IMR-90 (cell line): ENCODE data around the gene KLHL8. TPM values are rescaled to one million over a fixed set of nuclear protein-coding genes. Genes with fewer than 3 reads are reported as not detected.

Source experiments
- ATAC-seq: fragments of 200-7000 bp; cut with Tn5 transposase; 2 replicates; pipeline ENCODE4 v1.9.1; 2020; ENCODE audit warnings: low read depth, mild to moderate bottlenecking, moderate library complexity
- BruUV-seq: library from RNA; stranded (reverse); fragments of 400-500 nt; replicated peaks from 2 replicates; lab custom pipeline; 2021; lab: Mats Ljungman, UMichigan
- CTCF ChIA-PET: fragments of 300-600 bp; formaldehyde crosslinking; extraction: SDS; loops from one replicate; lab custom pipeline; 2021; ENCODE audit warnings: antibody characterized with exemption; lab: Yijun Ruan, JAX
- POLR2A ChIA-PET: fragments of 300-600 bp; sonication (Branson Sonifier 250); formaldehyde crosslinking; loops from one replicate; lab custom pipeline; 2022; ENCODE audit warnings: antibody characterized with exemption; ENCODE audit not compliant: unreplicated experiment; lab: Charles Lee
- DNase-seq: peaks from one replicate; pipeline ENCODE4 v3.0.0; 2013
- H2AFZ ChIP-seq: replicated peaks from 2 replicates; pipeline ENCODE3; 2013; ENCODE audit warnings: low read length, mild to moderate bottlenecking; ENCODE audit not compliant: poor library complexity
- H2AK5ac ChIP-seq: 2 replicates; pipeline ENCODE4 v1.6.1; 2013; ENCODE audit warnings: low read depth, low read length, inconsistent platforms
- H2AK9ac ChIP-seq: replicated peaks from 2 replicates; pipeline ENCODE3; 2013; ENCODE audit warnings: mild to moderate bottlenecking, low read depth, low read length, moderate library complexity; ENCODE audit not compliant: poor library complexity
- H2BK120ac ChIP-seq: 2 replicates; pipeline ENCODE4 v1.6.1; 2013; ENCODE audit warnings: low read depth, low read length, inconsistent platforms
- H2BK15ac ChIP-seq: 3 replicates; pipeline ENCODE4 v1.6.1; 2013; ENCODE audit warnings: low read depth, low read length, inconsistent platforms
- H2BK20ac ChIP-seq: 2 replicates; pipeline ENCODE4 v1.6.1; 2013; ENCODE audit warnings: low read depth, mild to moderate bottlenecking, inconsistent platforms, low read length, moderate library complexity
- H2BK5ac ChIP-seq: 2 replicates; pipeline ENCODE4 v1.6.1; 2013; ENCODE audit warnings: mild to moderate bottlenecking, low read depth, low read length, inconsistent platforms; ENCODE audit not compliant: poor library complexity, severe bottlenecking
- H3K14ac ChIP-seq: replicated peaks from 2 replicates; pipeline ENCODE4 v1.6.1; 2013; ENCODE audit warnings: low read depth, low read length, inconsistent platforms
- H3K18ac ChIP-seq: 2 replicates; pipeline ENCODE4 v1.6.1; 2013; ENCODE audit warnings: low read depth, low read length, control low read depth
- H3K23ac ChIP-seq: 2 replicates; pipeline ENCODE4 v1.6.1; 2013; ENCODE audit warnings: low read depth, low read length, inconsistent platforms
- H3K27ac ChIP-seq: 2 replicates; pipeline ENCODE4 v1.5.1; 2013; ENCODE audit warnings: mild to moderate bottlenecking, control low read depth, low read length; ENCODE audit not compliant: insufficient read depth
- H3K27me3 ChIP-seq: 2 replicates; pipeline ENCODE4 v1.6.1; 2013; ENCODE audit warnings: low read length; ENCODE audit not compliant: control insufficient read depth, insufficient read depth
- H3K36me3 ChIP-seq: 2 replicates; pipeline ENCODE4 v1.6.1; 2013; ENCODE audit warnings: low read length, mixed read lengths; ENCODE audit not compliant: control insufficient read depth, insufficient read depth
- H3K4ac ChIP-seq: 2 replicates; pipeline ENCODE4 v1.6.1; 2013; ENCODE audit warnings: low read depth, low read length, inconsistent platforms
- H3K4me1 ChIP-seq: 2 replicates; pipeline ENCODE4 v1.6.1; 2013; ENCODE audit warnings: low read length, mixed read lengths; ENCODE audit not compliant: control insufficient read depth, insufficient read depth
- H3K4me2 ChIP-seq: 2 replicates; pipeline ENCODE4 v1.6.1; 2013; ENCODE audit warnings: low read depth, mild to moderate bottlenecking, control low read depth, low read length, moderate library complexity
- H3K4me3 ChIP-seq: 2 replicates; pipeline ENCODE4 v1.5.1; 2013; ENCODE audit warnings: low read depth, mild to moderate bottlenecking, control low read depth, low read length, moderate library complexity; ENCODE audit not compliant: insufficient read depth
- H3K56ac ChIP-seq: 2 replicates; pipeline ENCODE4 v1.6.1; 2013; ENCODE audit warnings: low read length, inconsistent platforms; ENCODE audit not compliant: insufficient read depth; ENCODE audit errors: extremely low read depth
- H3K79me1 ChIP-seq, 2 experiments: 2 replicates each; pipeline ENCODE4 v1.6.1; 2013; ENCODE audit warnings: low read length in 2 of 2, inconsistent platforms in 1 of 2, low read depth in 1 of 2
- H3K9ac ChIP-seq: 2 replicates; pipeline ENCODE4 v1.6.1; 2013; ENCODE audit warnings: low read depth, low read length, control low read depth
- H3K9me1 ChIP-seq: 2 replicates; pipeline ENCODE4 v1.6.1; 2013; ENCODE audit warnings: low read length, inconsistent platforms; ENCODE audit not compliant: insufficient read depth
- H3K9me3 ChIP-seq: 2 replicates; pipeline ENCODE4 v1.6.1; 2013; ENCODE audit warnings: low read length; ENCODE audit not compliant: control insufficient read depth, insufficient read depth
- H4K20me1 ChIP-seq: 2 replicates; pipeline ENCODE4 v1.6.1; 2013; ENCODE audit warnings: low read length, inconsistent platforms; ENCODE audit not compliant: insufficient read depth
- H4K5ac ChIP-seq: 2 replicates; pipeline ENCODE4 v1.6.1; 2013; ENCODE audit warnings: mild to moderate bottlenecking, low read depth, low read length, control low read depth
- H4K8ac ChIP-seq, 2 experiments: 2 replicates each; pipeline ENCODE4 v1.6.1; 2013; ENCODE audit warnings: low read depth in 2 of 2, low read length in 2 of 2, control low read depth in 1 of 2, inconsistent platforms in 1 of 2
- H4K91ac ChIP-seq: 2 replicates; pipeline ENCODE4 v1.6.1; 2013; ENCODE audit warnings: low read depth, low read length, inconsistent platforms; ENCODE audit not compliant: insufficient read depth
- BHLHE40 ChIP-seq: fragments of 150-350 bp; IDR thresholded peaks from 2 replicates; pipeline ENCODE4 v1.6.1; 2016; ENCODE audit warnings: mild to moderate bottlenecking, low read depth, low read length
- CEBPB ChIP-seq: IDR thresholded peaks from 2 replicates; pipeline ENCODE4 v1.6.1; 2012; ENCODE audit warnings: low read depth, low read length, improper control_type of control experiment
- CTCF ChIP-seq: conservative IDR thresholded peaks from 2 replicates; pipeline ENCODE4 v1.5.1; 2012; ENCODE audit warnings: mild to moderate bottlenecking, low read depth, low read length, improper control_type of control experiment
- MXI1 ChIP-seq: IDR thresholded peaks from 2 replicates; pipeline ENCODE4 v1.6.1; 2012; ENCODE audit warnings: low read depth, mild to moderate bottlenecking, low read length, moderate library complexity, borderline replicate concordance
- POLR2A ChIP-seq: IDR thresholded peaks from 2 replicates; pipeline ENCODE4 v1.6.1; 2012; ENCODE audit warnings: mild to moderate bottlenecking, low read depth, low read length
- RFX5 ChIP-seq: IDR thresholded peaks from 2 replicates; pipeline ENCODE4 v1.8.0; 2012; ENCODE audit warnings: low read depth, mild to moderate bottlenecking, low read length, moderate library complexity
- WGBS, 2 experiments: methylation state at CpG; one replicate each; pipeline versions ENCODE4 v1.1.5 to v1.1.7; 2013; ENCODE audit warnings: missing lambda C conversion rate in 2 of 2; ENCODE audit not compliant: insufficient read length in 1 of 2; ENCODE audit errors: extremely low coverage in 2 of 2; 5-methylcytosine and 5-hydroxymethylcytosine counted together
- dilution Hi-C: fragments of 300-500 bp; cut with HindIII; formaldehyde crosslinking; loops from one replicate; pipeline ENCODE4 v1.14.3; 2018; ENCODE audit warnings: low sequenced_read_pairs; ENCODE audit not compliant: unreplicated experiment
- in situ Hi-C: fragments of 300-500 bp; cut with MboI; formaldehyde crosslinking; loops from 3 replicates; pipeline ENCODE4 v1.14.3; 2019; ENCODE audit warnings: low sequenced_read_pairs, inconsistent platforms, mixed read lengths
- intact Hi-C: fragments of 100-400 bp; cut with micrococcal nuclease; formaldehyde crosslinking; loops from 2 replicates; pipeline ENCODE4 v1.10.0; 2022
- polyA plus RNA-seq, 3 experiments: library from polyadenylated mRNA; depleted of rRNA; stranded (reverse); fragments of >200 nt; gene quantifications; 2 replicates each; pipeline ENCODE4 v1.2.3, GENCODE V29; 2012; ENCODE audit warnings: low replicate concordance in 1 of 3
- total RNA-seq: library from RNA; depleted of rRNA; stranded (reverse); fragments of >200 nt; gene quantifications from 2 replicates; pipeline ENCODE4 v1.2.3, GENCODE V29; 2012

The KLHL8 gene
- total and polyA plus RNA-seq, 2 of the 4 experiments (the other 2 are of a cell fraction), result 3.1 to 9.5 TPM

- intact Hi-C loops (no loop called here), in situ Hi-C loops (no loop called here), dilution Hi-C loops (no loop called here)
- TF ChIP-seq CEBPB, result no peak
- TF ChIP-seq BHLHE40, result no peak
- no peak for TF ChIP-seq RFX5
- TF ChIP-seq MXI1, result no peak
- TF ChIP-seq CTCF, result no peak
- no peak for TF ChIP-seq POLR2A
- Histone ChIP-seq H4K5ac (no peak overlapping the region), H4K8ac (no peak overlapping the region), H3K4ac (no peak overlapping the region), H3K56ac (no peak overlapping the region), H3K9ac (no peak overlapping the region), H3K23ac (no peak overlapping the region), H3K27ac (no peak overlapping the region), H2BK120ac (no peak overlapping the region), H3K14ac (no peak overlapping the region), H2AK9ac (no peak overlapping the region), H4K91ac (no peak overlapping the region), H3K4me3 (no peak overlapping the region), H2BK5ac (no peak overlapping the region), H4K20me1 (no peaks in the 10 kb centered on the region), H3K18ac (no peak overlapping the region), H2BK15ac (no peak overlapping the region), H3K9me1 (no peaks in the 10 kb centered on the region), H2BK20ac (no peak overlapping the region), H2AK5ac (no peak overlapping the region), H3K9me3 (no peaks in the 10 kb centered on the region), H3K27me3 (no peaks in the 10 kb centered on the region; the same call in 1 of the 2 replicates), H2AFZ (no peak overlapping the region), H3K4me2 (no peak overlapping the region), H3K79me1 (no peaks in the 10 kb centered on the region), H3K4me1 (no peaks in the 10 kb centered on the region), H3K36me3 (no peaks in the 10 kb centered on the region)
- DNase-seq (peak; percentile 14), ATAC-seq (no peak)
- ChIA-PET CTCF (no interaction called here), POLR2A (no interaction called here)
- no TSS peak for BruUV-seq
- WGBS, 2 experiments, result no CpG with 5 or more reads among the region's 2 CpGs
Measured at GRCh38 chr4:87260477-87260876, 40.1 kb upstream of the KLHL8 start.
